Stimulated activated naive CD8-positive, alpha-beta T cell treated with anti-CD3 and anti-CD28 coated beads, Interleukin-15, Interleukin-2, amounts not matched to agents 100 ng/mL and 50 ng/mL, for 24 hours (primary cell): ENCODE results near the gene CHTF18.
"Not testable (repeated sequence)": the region's sequence is repeated elsewhere in the genome, so short reads cannot be mapped to it uniquely, and the experiment has no call there.

Experiments used
- H3K27ac Mint-ChIP-seq: one replicate; pipeline ENCODE4 v1.8.0; 2021; ENCODE audit warnings: mild to moderate bottlenecking, mixed read lengths
- H3K27me3 Mint-ChIP-seq: one replicate; pipeline ENCODE4 v1.8.0; 2021; ENCODE audit warnings: mixed read lengths
- H3K36me3 Mint-ChIP-seq: one replicate; pipeline ENCODE4 v1.8.0; 2021; ENCODE audit warnings: low read depth, mixed read lengths
- H3K4me1 Mint-ChIP-seq: one replicate; pipeline ENCODE4 v1.8.0; 2021; ENCODE audit warnings: low read depth, mixed read lengths
- H3K4me3 Mint-ChIP-seq: one replicate; pipeline ENCODE4 v1.8.0; 2021; ENCODE audit warnings: mild to moderate bottlenecking, mixed read lengths
- H3K9me3 Mint-ChIP-seq: one replicate; pipeline ENCODE4 v1.8.0; 2021; ENCODE audit warnings: mixed read lengths

The CHTF18 gene

DNA sequence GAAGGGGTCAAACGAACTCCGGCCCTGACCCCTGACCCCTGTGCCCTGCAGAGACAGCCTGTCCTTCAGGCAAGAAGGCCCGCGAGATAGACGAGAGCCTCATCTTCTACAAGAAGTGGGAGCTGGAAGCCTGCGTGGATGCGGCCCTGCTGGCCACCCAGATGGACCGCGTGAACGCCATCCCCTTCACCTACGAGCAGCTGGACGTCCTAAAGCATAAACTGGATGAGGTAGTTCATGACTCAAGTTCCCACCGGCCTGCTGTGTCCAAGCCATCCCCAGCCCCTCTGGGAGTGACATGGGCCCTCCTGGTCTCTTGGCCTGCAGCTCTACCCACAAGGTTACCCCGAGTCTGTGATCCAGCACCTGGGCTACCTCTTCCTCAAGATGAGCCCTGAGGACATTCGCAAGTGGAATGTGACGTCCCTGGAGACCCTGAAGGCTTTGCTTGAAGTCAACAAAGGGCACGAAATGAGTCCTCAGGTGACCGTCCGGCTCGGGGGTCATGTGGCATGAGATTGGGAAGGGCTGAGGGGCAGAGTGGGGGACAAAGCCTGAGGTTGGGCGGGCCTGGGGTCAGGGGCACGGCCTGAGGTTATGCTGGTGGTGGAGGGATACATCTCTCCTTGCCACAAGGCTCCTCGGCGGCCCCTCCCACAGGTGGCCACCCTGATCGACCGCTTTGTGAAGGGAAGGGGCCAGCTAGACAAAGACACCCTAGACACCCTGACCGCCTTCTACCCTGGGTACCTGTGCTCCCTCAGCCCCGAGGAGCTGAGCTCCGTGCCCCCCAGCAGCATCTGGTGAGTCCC, 22.2 kb upstream of the CHTF18 start:
- Mint-ChIP-seq H3K9me3 (no peaks in the 10 kb centered on the region), H3K27ac (no peak overlapping the region), H3K36me3 (no peaks in the 10 kb centered on the region), H3K27me3 (no peaks in the 10 kb centered on the region), H3K4me1 (no peaks in the 10 kb centered on the region), H3K4me3 (no peak overlapping the region)

DNA sequence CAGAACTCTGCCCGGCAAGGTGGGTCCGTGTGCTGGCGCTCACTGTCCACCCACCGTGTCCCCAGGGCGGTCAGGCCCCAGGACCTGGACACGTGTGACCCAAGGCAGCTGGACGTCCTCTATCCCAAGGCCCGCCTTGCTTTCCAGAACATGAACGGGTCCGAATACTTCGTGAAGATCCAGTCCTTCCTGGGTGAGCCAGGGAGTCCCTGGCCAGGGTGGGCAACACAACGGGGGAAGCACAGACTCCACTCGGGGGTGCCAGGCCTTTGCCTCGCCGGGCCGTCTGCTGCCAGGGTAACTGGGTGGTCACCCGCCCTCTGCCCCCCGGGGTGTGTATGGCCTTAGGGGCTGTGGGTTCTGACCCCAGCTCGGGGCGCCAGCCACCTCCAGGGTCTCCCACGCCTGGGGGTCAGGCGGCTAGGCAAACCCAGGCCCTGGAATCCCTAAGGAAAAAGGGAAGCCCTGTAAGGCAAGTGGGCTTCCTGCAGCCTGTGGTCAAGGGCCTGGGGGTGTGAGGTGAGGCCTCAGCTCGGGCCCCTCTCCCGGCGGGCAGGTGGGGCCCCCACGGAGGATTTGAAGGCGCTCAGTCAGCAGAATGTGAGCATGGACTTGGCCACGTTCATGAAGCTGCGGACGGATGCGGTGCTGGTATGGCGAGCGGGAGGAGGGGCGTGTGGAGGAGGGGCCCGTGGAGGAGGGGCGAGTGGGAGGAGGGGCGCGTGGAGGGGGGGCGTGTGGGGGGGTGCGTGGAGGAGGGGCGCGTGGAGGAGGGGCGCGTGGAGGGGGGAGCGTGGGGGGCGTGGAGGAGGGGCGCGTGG, 21.4 kb upstream of the CHTF18 start:
- no peaks in the 10 kb centered on the region for H3K36me3 Mint-ChIP-seq
- H3K27ac Mint-ChIP-seq: no peak overlapping the region
- H3K4me1 Mint-ChIP-seq: no peaks in the 10 kb centered on the region
- no peaks in the 10 kb centered on the region for H3K9me3 Mint-ChIP-seq
- no peaks in the 10 kb centered on the region for H3K27me3 Mint-ChIP-seq
- no peak overlapping the region for H3K4me3 Mint-ChIP-seq

DNA sequence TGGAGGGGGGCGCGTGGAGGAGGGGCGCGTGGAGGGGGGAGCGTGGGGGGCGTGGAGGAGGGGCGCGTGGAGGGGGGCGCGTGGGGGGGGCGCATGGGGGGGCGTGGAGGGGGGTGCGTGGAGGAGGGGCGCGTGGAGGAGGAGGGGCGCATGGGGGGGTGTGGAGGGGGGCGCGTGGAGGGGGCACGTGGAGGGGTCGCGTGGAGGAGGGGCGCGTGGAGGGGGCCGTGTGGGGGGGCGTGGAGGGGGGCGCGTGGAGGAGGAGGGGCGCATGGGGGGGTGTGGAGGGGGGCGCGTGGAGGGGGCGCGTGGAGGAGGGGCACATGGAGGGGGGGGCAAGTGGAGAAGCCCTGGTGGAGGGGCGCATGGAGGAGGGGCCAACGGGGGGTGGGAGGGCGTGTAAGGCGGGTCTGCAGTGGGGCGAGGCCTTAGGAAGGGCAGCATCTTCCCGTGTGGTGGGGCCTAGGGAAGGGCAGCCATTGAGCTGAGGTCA, 20.6 kb upstream of the CHTF18 start:
- Mint-ChIP-seq H3K27me3 (no peaks in the 10 kb centered on the region), H3K4me1 (no peaks in the 10 kb centered on the region), H3K9me3 (no peaks in the 10 kb centered on the region), H3K36me3 (no peaks in the 10 kb centered on the region), H3K4me3 (no peak overlapping the region), H3K27ac (no peak overlapping the region)

DNA sequence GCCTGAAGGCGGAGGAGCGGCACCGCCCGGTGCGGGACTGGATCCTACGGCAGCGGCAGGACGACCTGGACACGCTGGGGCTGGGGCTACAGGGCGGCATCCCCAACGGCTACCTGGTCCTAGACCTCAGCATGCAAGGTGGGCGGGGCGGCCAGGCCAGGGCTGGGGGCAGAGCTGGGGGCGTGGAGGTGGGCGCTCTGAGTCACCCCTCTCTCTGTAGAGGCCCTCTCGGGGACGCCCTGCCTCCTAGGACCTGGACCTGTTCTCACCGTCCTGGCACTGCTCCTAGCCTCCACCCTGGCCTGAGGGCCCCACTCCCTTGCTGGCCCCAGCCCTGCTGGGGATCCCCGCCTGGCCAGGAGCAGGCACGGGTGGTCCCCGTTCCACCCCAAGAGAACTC, 20.0 kb upstream of the CHTF18 start:
- H3K27ac Mint-ChIP-seq: no peak overlapping the region
- H3K9me3 Mint-ChIP-seq: no peaks in the 10 kb centered on the region
- no peak overlapping the region for H3K4me3 Mint-ChIP-seq
- no peaks in the 10 kb centered on the region for H3K4me1 Mint-ChIP-seq
- H3K36me3 Mint-ChIP-seq: no peaks in the 10 kb centered on the region
- H3K27me3 Mint-ChIP-seq: no peaks in the 10 kb centered on the region

DNA sequence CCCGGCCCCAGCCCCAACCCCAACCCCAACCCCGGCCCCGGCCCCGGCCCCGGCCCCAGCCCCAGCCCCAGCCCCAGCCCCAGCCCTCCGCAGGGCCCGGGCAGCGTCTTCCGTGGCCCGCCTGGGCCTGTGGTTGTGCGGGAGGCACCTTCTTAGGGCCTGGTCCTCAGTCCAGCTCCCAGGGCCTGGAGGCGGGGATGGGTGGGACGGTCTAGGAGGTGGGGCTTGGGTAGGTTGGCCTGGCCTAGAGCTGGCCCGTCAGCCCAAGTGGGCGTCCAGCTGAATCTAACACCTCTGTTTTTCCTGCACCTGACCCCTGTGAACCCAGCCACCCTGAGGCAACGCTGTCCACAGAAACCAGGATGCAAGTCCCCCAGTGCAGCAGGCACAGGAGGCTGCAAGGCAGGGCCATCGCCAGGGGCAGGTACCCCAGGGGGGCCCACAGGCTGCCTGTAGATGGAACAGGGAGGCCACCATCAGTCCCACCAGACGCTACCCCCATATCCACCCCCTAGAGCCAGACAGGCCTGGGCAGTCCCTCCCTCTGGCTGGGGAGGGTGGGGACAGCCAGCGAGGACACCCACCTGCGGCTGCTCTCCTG, 19.1 kb upstream of the CHTF18 start:
- Mint-ChIP-seq H3K27me3 (no peaks in the 10 kb centered on the region), H3K36me3 (no peaks in the 10 kb centered on the region), H3K9me3 (no peaks in the 10 kb centered on the region), H3K4me1 (no peaks in the 10 kb centered on the region), H3K4me3 (no peak overlapping the region), H3K27ac (no peak overlapping the region)

DNA sequence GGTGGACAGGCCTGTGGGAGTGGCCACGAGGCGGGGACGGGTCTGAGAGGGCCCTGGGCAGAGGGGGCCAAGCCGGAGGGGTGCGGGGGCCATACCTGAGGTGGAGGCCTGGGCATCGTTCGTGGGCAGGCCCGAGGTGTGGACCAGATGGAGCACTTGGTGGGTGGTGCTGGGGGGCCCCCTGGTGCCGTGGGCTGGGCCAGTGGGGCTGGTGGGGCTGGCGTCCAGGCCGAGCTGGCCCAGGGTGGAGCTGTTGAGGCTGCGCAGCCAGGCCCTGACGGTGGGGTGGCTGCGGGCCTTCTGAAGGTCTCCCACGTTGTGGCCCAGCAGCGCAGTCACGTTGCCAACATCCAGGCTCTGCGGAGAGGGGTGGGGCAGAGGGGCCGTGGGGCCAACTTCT, 18.5 kb upstream of the CHTF18 start:
- Mint-ChIP-seq H3K4me3 (no peak overlapping the region), H3K27me3 (no peaks in the 10 kb centered on the region), H3K36me3 (no peaks in the 10 kb centered on the region), H3K27ac (no peak overlapping the region), H3K9me3 (no peaks in the 10 kb centered on the region), H3K4me1 (no peaks in the 10 kb centered on the region)

DNA sequence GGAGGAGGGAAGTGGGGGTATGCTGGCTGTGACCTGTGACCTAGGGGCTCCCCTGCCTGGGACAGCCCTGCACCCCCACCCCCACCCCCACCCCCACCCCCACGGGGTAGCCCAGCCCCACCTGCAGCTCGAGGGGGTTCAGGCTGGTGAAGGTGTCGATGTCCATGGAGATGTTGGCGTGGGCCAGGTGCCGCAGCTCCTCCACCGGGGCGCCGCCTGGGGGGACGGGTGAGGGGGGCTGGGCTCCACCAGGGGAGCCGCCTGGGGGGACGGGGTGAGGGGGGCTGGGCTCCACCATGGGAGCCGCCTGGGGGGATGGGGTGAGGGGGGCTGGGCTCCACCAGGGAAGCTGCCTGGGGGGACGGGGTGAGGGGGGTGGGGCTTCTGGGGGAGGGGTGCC, 18.0 kb upstream of the CHTF18 start:
- no peak overlapping the region for H3K27ac Mint-ChIP-seq
- no peaks in the 10 kb centered on the region for H3K4me1 Mint-ChIP-seq
- H3K36me3 Mint-ChIP-seq: no peaks in the 10 kb centered on the region
- no peak overlapping the region for H3K4me3 Mint-ChIP-seq
- H3K27me3 Mint-ChIP-seq: no peaks in the 10 kb centered on the region
- no peaks in the 10 kb centered on the region for H3K9me3 Mint-ChIP-seq

DNA sequence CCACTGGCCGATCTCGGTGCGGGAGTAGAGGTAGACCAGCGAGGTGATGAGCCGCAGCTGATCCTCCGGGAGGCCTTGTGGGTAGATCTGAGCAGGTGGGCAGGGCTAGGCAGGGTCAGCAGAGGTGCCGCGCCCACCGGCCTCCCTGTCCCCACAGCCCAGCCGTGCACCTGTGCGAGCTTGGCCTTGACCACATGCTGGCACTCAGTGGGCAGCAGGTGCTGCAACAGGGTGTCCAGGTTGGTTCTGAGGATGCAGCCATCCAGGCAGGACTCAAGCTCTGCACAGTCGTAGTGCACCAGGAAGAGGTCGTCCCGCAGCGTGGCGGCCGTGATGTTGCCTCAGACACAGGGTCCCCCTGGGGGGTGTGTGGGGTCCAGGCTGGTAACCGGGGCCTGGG, 15.5 kb upstream of the CHTF18 start:
- Mint-ChIP-seq H3K36me3 (no peaks in the 10 kb centered on the region), H3K4me3 (no peak overlapping the region), H3K27ac (no peak overlapping the region), H3K9me3 (no peaks in the 10 kb centered on the region), H3K4me1 (no peaks in the 10 kb centered on the region), H3K27me3 (peaks cover 5% of the 10 kb centered on the region)

DNA sequence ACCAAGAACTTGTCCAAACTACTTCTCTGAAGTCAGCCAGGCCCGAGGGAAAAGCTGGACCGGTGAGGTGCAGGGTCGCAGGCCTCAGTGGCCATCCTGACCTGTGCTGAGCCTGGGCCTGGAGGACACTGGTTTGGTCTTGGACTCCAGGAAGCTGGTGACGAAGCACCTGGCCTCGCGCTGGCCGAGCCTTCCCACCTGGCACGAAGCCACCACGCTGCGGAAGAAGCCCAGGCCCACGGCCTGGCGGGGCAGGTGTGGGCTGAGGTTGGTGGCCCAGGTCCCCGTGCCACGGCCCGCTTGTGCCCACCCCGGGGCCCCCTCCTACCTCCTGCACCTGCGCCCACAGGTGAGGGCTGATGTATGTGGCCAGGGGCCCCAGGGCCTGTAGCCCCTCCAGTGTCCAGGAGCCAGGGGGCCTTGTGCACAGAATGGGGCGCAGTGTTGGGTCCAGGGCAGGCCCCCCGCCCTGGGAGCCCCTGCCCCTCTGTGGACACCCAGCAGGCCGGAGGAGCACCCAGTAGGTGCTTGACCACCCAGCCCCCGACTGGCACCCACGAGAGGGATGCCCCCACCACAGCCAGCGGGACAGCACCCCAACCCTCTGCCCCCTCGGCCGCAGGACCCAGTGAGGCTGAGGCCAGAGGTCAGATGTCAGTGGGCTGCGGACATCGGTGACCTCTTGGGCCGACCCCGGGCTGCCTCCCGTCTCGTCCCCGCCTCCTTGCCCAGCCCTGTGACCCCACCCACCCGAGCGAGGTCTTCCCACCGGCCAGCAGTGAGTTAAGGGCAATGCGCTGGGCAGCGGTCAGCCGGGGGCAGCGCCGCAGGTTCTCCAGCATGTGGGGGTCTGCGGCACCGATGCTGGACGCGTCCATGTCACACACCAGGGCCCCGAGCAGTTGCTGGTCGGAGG, 14.1 kb upstream of the CHTF18 start:
- H3K27me3 Mint-ChIP-seq: peaks cover 5% of the 10 kb centered on the region
- no peak overlapping the region for H3K4me3 Mint-ChIP-seq
- no peaks in the 10 kb centered on the region for H3K4me1 Mint-ChIP-seq
- H3K9me3 Mint-ChIP-seq: no peaks in the 10 kb centered on the region
- no peaks in the 10 kb centered on the region for H3K36me3 Mint-ChIP-seq
- H3K27ac Mint-ChIP-seq: no peak overlapping the region

DNA sequence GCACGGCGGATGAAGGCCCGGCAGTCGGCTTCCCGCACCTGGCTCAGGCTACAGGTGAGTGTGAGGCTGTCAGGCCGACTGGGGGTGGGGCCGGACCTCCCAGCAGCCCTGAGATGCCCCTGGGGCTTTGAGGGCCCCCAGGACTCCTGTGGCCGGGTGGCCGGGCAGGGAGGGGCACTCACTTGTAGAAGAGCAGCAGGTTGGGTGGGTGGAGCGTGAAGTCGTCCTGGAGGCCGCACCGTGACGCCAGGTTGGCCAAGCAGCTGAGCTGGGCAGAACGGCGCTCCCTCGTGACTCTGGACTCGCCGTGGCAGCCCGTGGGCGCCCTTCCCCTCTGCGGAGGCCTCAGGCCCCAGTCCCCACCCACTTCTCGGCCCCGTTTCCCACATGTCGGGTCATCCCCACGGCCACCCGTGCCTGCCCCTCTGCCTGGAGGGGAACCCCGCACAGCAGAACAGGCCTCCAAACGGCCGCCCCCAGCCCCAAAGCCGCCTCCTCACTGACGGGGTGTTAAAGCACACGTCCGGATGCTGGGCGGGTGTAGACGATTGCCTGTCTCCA, 13.1 kb upstream of the CHTF18 start:
- Mint-ChIP-seq H3K27me3 (peaks cover 5% of the 10 kb centered on the region), H3K4me3 (no peak overlapping the region), H3K27ac (no peak overlapping the region), H3K4me1 (no peaks in the 10 kb centered on the region), H3K9me3 (no peaks in the 10 kb centered on the region), H3K36me3 (no peaks in the 10 kb centered on the region)

DNA sequence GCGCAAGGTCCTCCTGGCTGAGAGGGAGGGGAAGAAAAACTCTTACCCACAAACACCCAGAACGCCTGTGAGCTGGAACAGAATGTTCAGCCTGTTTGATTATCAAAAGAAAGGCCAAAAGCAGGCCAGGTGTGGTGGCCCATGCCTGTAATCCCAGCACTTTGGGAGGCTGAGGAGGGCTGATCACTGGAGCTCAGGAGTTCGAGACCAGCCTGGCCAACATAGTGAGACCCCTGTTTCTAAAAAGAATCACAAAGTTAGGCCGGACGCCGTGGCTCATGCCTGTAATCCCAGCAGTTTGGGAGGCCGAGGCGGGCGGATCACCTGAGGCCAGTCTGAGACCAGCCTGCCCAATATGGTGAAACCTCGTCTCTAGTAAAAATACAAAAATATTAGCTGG, 12.1 kb upstream of the CHTF18 start:
- H3K4me1 Mint-ChIP-seq, H3K9me3 Mint-ChIP-seq, H3K36me3 Mint-ChIP-seq, H3K4me3 Mint-ChIP-seq, H3K27me3 Mint-ChIP-seq, H3K27ac Mint-ChIP-seq: not testable (repeated sequence)

DNA sequence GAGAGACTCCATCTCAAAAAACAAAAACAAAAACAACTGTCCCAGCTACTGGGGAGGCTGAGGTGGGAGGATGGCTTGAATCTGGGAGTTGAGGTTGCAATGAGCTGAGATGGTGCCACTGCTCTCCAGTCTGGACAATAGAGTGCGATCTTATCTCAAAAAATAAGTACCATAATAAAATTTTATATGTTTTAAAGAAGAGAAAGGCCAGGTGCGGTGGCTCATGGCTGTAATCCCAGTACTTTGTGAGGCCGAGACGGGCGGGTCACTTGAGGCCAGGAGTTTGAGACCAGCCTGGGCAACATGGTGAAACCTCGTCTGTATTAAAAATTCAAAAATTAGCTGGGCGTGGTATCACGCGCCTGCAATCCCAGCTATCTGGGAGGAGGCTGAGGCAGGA, 11.6 kb upstream of the CHTF18 start:
- Mint-ChIP-seq H3K4me3 (no peak overlapping the region), H3K9me3 (no peaks in the 10 kb centered on the region), H3K4me1 (no peaks in the 10 kb centered on the region), H3K36me3 (no peaks in the 10 kb centered on the region), H3K27ac (no peak overlapping the region), H3K27me3 (peaks cover 5% of the 10 kb centered on the region)

DNA sequence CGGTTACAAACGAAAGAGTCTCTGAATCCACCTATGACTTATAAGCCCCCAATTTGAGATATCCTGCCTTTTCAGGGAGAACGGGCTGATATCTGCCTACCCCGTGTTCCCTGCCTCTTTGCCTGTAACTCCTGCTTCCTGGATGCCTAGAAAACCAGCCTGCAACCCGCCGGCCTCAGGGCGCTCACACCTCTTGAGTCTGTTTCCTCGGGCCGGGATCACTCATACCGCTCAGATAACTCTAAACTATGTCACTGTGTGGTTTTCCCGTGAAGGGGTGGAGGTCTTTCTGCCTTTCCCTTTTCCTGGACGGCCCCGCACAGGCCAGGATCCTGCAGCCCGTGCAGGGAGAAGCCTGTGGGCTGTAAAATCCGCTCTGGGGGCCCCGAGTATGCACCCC, 10.6 kb upstream of the CHTF18 start:
- Mint-ChIP-seq H3K36me3 (no peaks in the 10 kb centered on the region), H3K27ac (no peak overlapping the region), H3K27me3 (peaks cover 5% of the 10 kb centered on the region), H3K4me3 (no peak overlapping the region), H3K4me1 (no peaks in the 10 kb centered on the region), H3K9me3 (no peaks in the 10 kb centered on the region)

DNA sequence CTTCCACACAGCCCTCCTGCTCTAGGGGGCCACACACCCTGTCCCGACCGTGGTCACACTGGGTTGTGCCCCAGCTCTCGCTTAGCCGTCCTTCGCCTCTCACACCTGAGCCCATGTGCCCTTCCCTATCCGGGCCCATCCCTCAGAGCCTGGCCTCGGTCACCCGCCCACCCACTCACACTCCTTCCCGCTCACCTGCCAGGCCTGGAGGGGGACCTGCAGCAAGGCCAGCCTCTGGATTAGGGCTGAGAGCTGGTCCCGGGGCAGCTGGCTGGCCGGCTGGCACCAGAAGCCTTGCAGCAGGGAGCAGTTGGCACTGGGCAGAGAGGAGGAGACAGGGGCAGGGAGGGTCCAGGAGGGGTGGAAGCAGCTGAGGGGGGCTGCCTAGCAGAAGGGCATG, 10.0 kb upstream of the CHTF18 start:
- H3K4me1 Mint-ChIP-seq: no peaks in the 10 kb centered on the region
- peaks cover 5% of the 10 kb centered on the region for H3K27me3 Mint-ChIP-seq
- H3K9me3 Mint-ChIP-seq: no peaks in the 10 kb centered on the region
- no peak overlapping the region for H3K27ac Mint-ChIP-seq
- no peak overlapping the region for H3K4me3 Mint-ChIP-seq
- no peaks in the 10 kb centered on the region for H3K36me3 Mint-ChIP-seq
